GM19438 (cell line): ENCODE measurements around the gene IL12B.
"Not testable (repeated sequence)": the region's sequence is repeated elsewhere in the genome, so short reads cannot be mapped to it uniquely, and the experiment has no call there.

Experiments
- ATAC-seq: cut with Tn5 transposase; IDR thresholded peaks from one replicate; pipeline ENCODE4 v1.9.1; 2021; ENCODE audit warnings: low read depth; ENCODE audit not compliant: unreplicated experiment

The IL12B gene

GRCh38 chr5:159330131-159330800 lies at the start of gene IL12B:
Gene IL12B (minus strand): TSS chr5:159330487. CDS start chr5:159326782, 3,705 bp downstream.
- ATAC-seq, result no peak

- no peak for ATAC-seq
Observed at GRCh38 chr5:159377653-159378052, 47.4 kb upstream of the IL12B start.

GRCh38 chr5:159367866-159368265 lies 37.6 kb upstream of the IL12B start:
- not testable (repeated sequence) for ATAC-seq

- ATAC-seq, result not testable (repeated sequence)
Observed at GRCh38 chr5:159366776-159367175, 36.5 kb upstream of the IL12B start.

- no peak for ATAC-seq
Observed at GRCh38 chr5:159362220-159362619, 31.9 kb upstream of the IL12B start.

- ATAC-seq, result not testable (repeated sequence)
Observed at GRCh38 chr5:159359871-159360270, 29.6 kb upstream of the IL12B start.

GRCh38 chr5:159359408-159359807 lies 29.1 kb upstream of the IL12B start:
- no peak for ATAC-seq

- ATAC-seq, result no peak
Observed at GRCh38 chr5:159353661-159354252, 23.5 kb upstream of the IL12B start.

- ATAC-seq, result not testable (repeated sequence)
Observed at GRCh38 chr5:159350644-159351043, 20.4 kb upstream of the IL12B start.

- not testable (repeated sequence) for ATAC-seq
Observed at GRCh38 chr5:159350216-159350615, 19.9 kb upstream of the IL12B start.

- no peak for ATAC-seq
Observed at GRCh38 chr5:159345861-159346260, 15.6 kb upstream of the IL12B start.

- ATAC-seq, result no peak
Observed at GRCh38 chr5:159345336-159345735, 15.0 kb upstream of the IL12B start.

GRCh38 chr5:159343295-159344094 lies 13.2 kb upstream of the IL12B start:
- no peak for ATAC-seq

GRCh38 chr5:159342840-159343239 lies 12.6 kb upstream of the IL12B start:
- ATAC-seq, result no peak

- no peak for ATAC-seq
Observed at GRCh38 chr5:159341906-159342310, 11.6 kb upstream of the IL12B start.

- ATAC-seq, result no peak
Observed at GRCh38 chr5:159341145-159341544, 10.9 kb upstream of the IL12B start.

- ATAC-seq, result no peak
Observed at GRCh38 chr5:159340511-159340910, 10.2 kb upstream of the IL12B start.

GRCh38 chr5:159339460-159339859 lies 9.2 kb upstream of the IL12B start:
- ATAC-seq, result no peak

- ATAC-seq, result no peak
Observed at GRCh38 chr5:159338118-159338517, 7.8 kb upstream of the IL12B start.

GRCh38 chr5:159337016-159337955 lies 7.0 kb upstream of the IL12B start:
- no peak for ATAC-seq
